GM10847 (cell line): ENCODE data around the gene ZBTB7C.

Experiments
- POLR2A ChIP-seq: IDR thresholded peaks from 2 replicates; pipeline ENCODE4 v1.6.1; 2011; ENCODE audit not compliant: insufficient read length; ENCODE audit errors: extremely low read depth

ZBTB7C gene

GRCh38 chr18:48073211-48073930 is 335.8 kb downstream of the ZBTB7C start:
- no peak for TF ChIP-seq POLR2A

- no peak for TF ChIP-seq POLR2A
Measured at GRCh38 chr18:48072428-48073204, 336.6 kb downstream of the ZBTB7C start.

- TF ChIP-seq POLR2A, result no peak
Measured at GRCh38 chr18:48068916-48069445, 340.2 kb downstream of the ZBTB7C start.

GRCh38 chr18:48066225-48066652 is 342.9 kb downstream of the ZBTB7C start:
- TF ChIP-seq POLR2A, result no peak

- no peak for TF ChIP-seq POLR2A
Measured at GRCh38 chr18:48065601-48065995, 343.6 kb downstream of the ZBTB7C start.

GRCh38 chr18:48064978-48065600 is 344.1 kb downstream of the ZBTB7C start:
- no peak for TF ChIP-seq POLR2A

GRCh38 chr18:48061781-48062570 is 347.2 kb downstream of the ZBTB7C start:
- TF ChIP-seq POLR2A, result no peak

GRCh38 chr18:48060970-48061369 is 348.2 kb downstream of the ZBTB7C start:
- no peak for TF ChIP-seq POLR2A

- no peak for TF ChIP-seq POLR2A
Measured at GRCh38 chr18:48060346-48060745, 348.8 kb downstream of the ZBTB7C start.

GRCh38 chr18:48059455-48060010 is 349.6 kb downstream of the ZBTB7C start:
- TF ChIP-seq POLR2A, result no peak

GRCh38 chr18:48058486-48058885 is 350.7 kb downstream of the ZBTB7C start:
- TF ChIP-seq POLR2A, result no peak

GRCh38 chr18:48057018-48057417 is 352.2 kb downstream of the ZBTB7C start:
- no peak for TF ChIP-seq POLR2A

- TF ChIP-seq POLR2A, result no peak
Measured at GRCh38 chr18:48055351-48055750, 353.8 kb downstream of the ZBTB7C start.
